H1 (cell line): ENCODE measurements around the gene TADA1. TPM values are rescaled to one million over a fixed set of nuclear protein-coding genes. Genes with fewer than 3 reads are reported as not detected.

Experiments
- CHD2 ChIP-seq: IDR thresholded peaks from 2 replicates; pipeline ENCODE4 v1.6.1; 2012; ENCODE audit warnings: low read length, improper control_type of control experiment
- polyA plus RNA-seq, 7 experiments: library from polyadenylated mRNA; depleted of rRNA in 3 of 7; stranded (reverse) in 5 of 7; unstranded in 2 of 7; fragments of >200 nt in 5 of 7; fragments of 200-250 nt in 2 of 7; gene quantifications; 1 replicate in 5 of 7; 2 replicates in 1 of 7; 4 replicates in 1 of 7; pipeline versions ENCODE4 v1.2.1 to v1.2.3, GENCODE V29; 2011 to 2013; ENCODE audit warnings: missing spikeins in 2 of 7, mixed read lengths in 2 of 7
- total RNA-seq: library from RNA; stranded (reverse); fragmentation: NEBNext Ultra II Directional; extraction: Animal tissue kit (Norgen Biotek cat#: 25700); gene quantifications from 2 replicates; pipeline ENCODE4 v1.2.1, GENCODE V29; 2021

TADA1 gene
- total and polyA plus RNA-seq, 2 of the 8 experiments (the other 6 are each of a cell fraction or from before 2014, with no cell fraction given): 21.1 to 23.6 TPM

GRCh38 chr1:166908942-166909341 lies 32.9 kb upstream of the TADA1 start (continued):
- no peak for TF ChIP-seq CHD2
